Heart left ventricle (tissue), 13 donors: ENCODE results near the gene CTTN.

Experiments used
- POLR2A ChIP-seq, 2 donors: fragments of 450-650 bp; IDR thresholded peaks; one replicate each; pipeline ENCODE4 v1.6.1; 2017; ENCODE audit warnings: antibody characterized with exemption in 2 of 2, mild to moderate bottlenecking in 2 of 2, moderate library complexity in 2 of 2
- TF ChIP-seq, protein P1 (sequence below), 12 donors: fragments of 200-600 bp; sonication (generic) in 4 of 12; IDR thresholded peaks; one replicate each; pipeline versions ENCODE4 v1.5.0 to v1.8.0; 2018 to 2022; ENCODE audit warnings: antibody characterized with exemption in 12 of 12, mild to moderate bottlenecking in 5 of 12
- donor health status: ischemic (EF 13 %, LVEDD 7.1; RV severe dilation, severe dysfunction).
- donor health status: DM: no; HTN: yes; CAD: no.
- donor health status: DM: no; HTN: no; CAD: no.
- donor health status: ischemic (EF 25% LVEDD 6.9; RV normal size, moderate dysfunction).
- donor health status: ischemic (EF 25% LVEDD 5.7; RV mildly dilated, moderate dysfunction).
- donor health status: ischemic (EF 35%, LVEDD 5.7; RV mildly dilated, moderate dysfunction).
- donor health status: nonischemic (EF 11% LVEDD 7.7; RV severe dilation, severe dysfunction).
- donor health status: DM: yes; HTN: yes; CAD: no.
- donor health status: PGD.
- donor health status: ischemic (EF 29% LVEDD 5.4; RV normal size, mild dysfunction).
- donor health status: nonischemic (EF 23%, LVEDD 6.1; RV moderate dilation, normal function).

DNA sequence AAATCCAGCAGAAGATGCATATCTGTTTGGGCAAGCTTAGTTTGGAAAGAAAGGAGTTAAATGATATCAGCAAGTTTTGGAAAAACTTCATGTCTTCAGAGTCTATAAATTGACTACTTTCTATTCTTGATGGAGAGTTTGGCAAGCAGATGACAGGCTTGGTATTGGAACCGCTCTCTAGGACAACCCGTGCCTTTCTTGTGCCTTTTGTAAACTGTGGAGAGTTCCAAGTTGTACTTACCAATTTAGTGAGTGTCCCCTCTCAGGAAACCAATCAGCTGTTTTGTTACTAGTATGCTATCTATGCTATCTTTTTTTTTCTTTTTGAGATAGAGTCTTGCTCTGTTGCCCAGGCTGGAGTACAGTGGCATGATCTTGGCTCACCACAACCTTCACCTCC is 43.7 kb upstream of the CTTN start:
- TF ChIP-seq, protein P1, sequence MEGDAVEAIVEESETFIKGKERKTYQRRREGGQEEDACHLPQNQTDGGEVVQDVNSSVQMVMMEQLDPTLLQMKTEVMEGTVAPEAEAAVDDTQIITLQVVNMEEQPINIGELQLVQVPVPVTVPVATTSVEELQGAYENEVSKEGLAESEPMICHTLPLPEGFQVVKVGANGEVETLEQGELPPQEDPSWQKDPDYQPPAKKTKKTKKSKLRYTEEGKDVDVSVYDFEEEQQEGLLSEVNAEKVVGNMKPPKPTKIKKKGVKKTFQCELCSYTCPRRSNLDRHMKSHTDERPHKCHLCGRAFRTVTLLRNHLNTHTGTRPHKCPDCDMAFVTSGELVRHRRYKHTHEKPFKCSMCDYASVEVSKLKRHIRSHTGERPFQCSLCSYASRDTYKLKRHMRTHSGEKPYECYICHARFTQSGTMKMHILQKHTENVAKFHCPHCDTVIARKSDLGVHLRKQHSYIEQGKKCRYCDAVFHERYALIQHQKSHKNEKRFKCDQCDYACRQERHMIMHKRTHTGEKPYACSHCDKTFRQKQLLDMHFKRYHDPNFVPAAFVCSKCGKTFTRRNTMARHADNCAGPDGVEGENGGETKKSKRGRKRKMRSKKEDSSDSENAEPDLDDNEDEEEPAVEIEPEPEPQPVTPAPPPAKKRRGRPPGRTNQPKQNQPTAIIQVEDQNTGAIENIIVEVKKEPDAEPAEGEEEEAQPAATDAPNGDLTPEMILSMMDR (IDR thresholded peaks at IDR 0.05): no peak
- no peak for TF ChIP-seq POLR2A (IDR thresholded peaks at IDR 0.05)
